Smooth muscle cell (in vitro differentiated cells): ENCODE results near the gene CHST15. TPM values are rescaled to one million over a fixed set of nuclear protein-coding genes. Genes with fewer than 3 reads are reported as not detected.

ENCODE experiments used
- DNase-seq: peaks from one replicate; lab custom pipeline; 2025; ENCODE audit not compliant: unreplicated experiment; lab: John Stamatoyannopoulos, UW
- H2AFZ ChIP-seq: fragments of 200-600 bp; sonication (generic); 2 replicates; pipeline ENCODE4 v1.6.0; 2016; ENCODE audit warnings: antibody characterized with exemption, low read depth, mild to moderate bottlenecking
- H3F3A ChIP-seq: fragments of 200-600 bp; sonication (generic); 2 replicates; pipeline ENCODE4 v1.6.0; 2017; ENCODE audit warnings: antibody characterized with exemption, low read depth
- H3K27ac ChIP-seq: fragments of 200-600 bp; sonication (generic); 2 replicates; pipeline ENCODE4 v1.5.1; 2016; ENCODE audit warnings: low read depth, mild to moderate bottlenecking
- H3K27me3 ChIP-seq: fragments of 200-600 bp; sonication (generic); 2 replicates; pipeline ENCODE4 v1.6.1; 2016; ENCODE audit warnings: low read depth, mild to moderate bottlenecking
- H3K36me3 ChIP-seq: fragments of 200-600 bp; sonication (generic); 2 replicates; pipeline ENCODE4 v1.5.1; 2016; ENCODE audit warnings: low read depth
- H3K4me1 ChIP-seq: fragments of 200-600 bp; sonication (generic); 2 replicates; pipeline ENCODE4 v1.5.1; 2016; ENCODE audit warnings: low read depth
- H3K4me2 ChIP-seq: fragments of 200-600 bp; sonication (generic); 2 replicates; pipeline ENCODE4 v1.6.0; 2016; ENCODE audit warnings: mild to moderate bottlenecking
- H3K4me3 ChIP-seq: fragments of 200-600 bp; sonication (generic); 2 replicates; pipeline ENCODE4 v1.5.1; 2016; ENCODE audit warnings: mild to moderate bottlenecking
- H3K79me2 ChIP-seq: fragments of 200-600 bp; sonication (generic); 2 replicates; pipeline ENCODE4 v1.6.0; 2016; ENCODE audit warnings: low read depth, mild to moderate bottlenecking
- H3K9ac ChIP-seq: fragments of 200-600 bp; sonication (generic); 2 replicates; pipeline ENCODE4 v1.6.0; 2016; ENCODE audit warnings: low read depth
- H3K9me3 ChIP-seq: fragments of 200-600 bp; sonication (generic); replicated peaks from 2 replicates; pipeline ENCODE4 v1.5.1; 2016; ENCODE audit warnings: low read depth
- H4K20me1 ChIP-seq: fragments of 200-600 bp; sonication (generic); 2 replicates; pipeline ENCODE4 v1.6.0; 2016; ENCODE audit warnings: low read depth
- WGBS: methylation state at CpG from one replicate; pipeline ENCODE4 v1.1.7; 2016; ENCODE audit warnings: low lambda C conversion rate; 5-methylcytosine and 5-hydroxymethylcytosine counted together
- polyA plus RNA-seq: library from polyadenylated mRNA; unstranded; fragments of >200 nt; fragmentation: Nextera tagmentation; extraction: Ambion mirVana; gene quantifications from 2 replicates; pipeline ENCODE4 v1.2.1, GENCODE V29; 2016
- total RNA-seq: library from RNA; depleted of rRNA; stranded (reverse); fragments of >200 nt; gene quantifications from 2 replicates; pipeline ENCODE4 v1.2.3, GENCODE V29; 2014
- TF ChIP-seq, protein P1 (sequence below): fragments of 200-600 bp; sonication (generic); IDR thresholded peaks from 2 replicates; pipeline ENCODE4 v1.5.1; 2017; ENCODE audit warnings: borderline replicate concordance, mild to moderate bottlenecking, antibody characterized with exemption; ENCODE audit not compliant: insufficient read depth, poor library complexity, severe bottlenecking

Gene CHST15
- total and polyA plus RNA-seq, 2 experiments from 2014 or later, result 14.1 to 20.4 TPM

DNA sequence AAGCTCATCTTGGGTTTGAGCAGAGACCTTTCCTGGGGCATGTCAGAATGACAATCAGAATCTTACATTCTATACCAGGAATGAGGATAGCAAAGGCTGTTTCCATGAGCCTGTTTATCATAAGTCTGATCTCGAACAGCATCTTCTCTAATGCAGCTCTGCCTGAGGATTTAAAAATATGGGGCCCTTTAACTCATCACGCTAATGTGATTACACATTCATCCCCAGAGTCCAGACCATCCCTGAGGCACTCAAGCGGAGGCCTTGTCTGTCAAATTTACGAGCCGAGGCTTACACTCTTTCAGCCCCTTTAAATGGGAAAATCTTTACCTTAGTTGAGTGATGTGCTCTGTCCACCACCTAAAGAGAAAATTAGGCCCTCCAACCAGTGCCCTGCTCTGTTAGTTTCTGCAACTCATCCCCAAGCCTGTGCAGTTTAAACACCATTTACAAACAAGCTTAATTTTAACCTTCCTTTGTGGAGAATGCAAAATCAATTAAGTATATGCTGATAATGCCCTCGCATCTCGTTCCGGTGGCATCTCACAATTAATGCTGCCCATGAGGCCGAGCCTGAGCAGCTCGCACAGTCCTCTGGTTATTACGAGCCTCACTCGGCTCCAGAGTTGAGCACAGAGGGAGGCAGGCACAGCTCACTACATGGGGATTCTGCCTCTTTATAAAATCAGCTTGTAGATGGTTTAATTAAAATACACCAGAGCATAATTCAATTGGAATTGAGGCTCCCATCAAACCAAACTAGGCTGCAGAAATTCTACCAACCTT lies 16.0 kb downstream of the CHST15 start:
- no peak for DNase-seq
- Histone ChIP-seq H3K27ac (no peak overlapping the region), H3K4me1 (peaks cover 27% of the 10 kb centered on the region), H3K4me3 (no peak overlapping the region), H3K9me3 (no peaks in the 10 kb centered on the region), H3K79me2 (peaks cover 28% of the 10 kb centered on the region), H4K20me1 (peaks cover 98% of the 10 kb centered on the region), H3K36me3 (no peaks in the 10 kb centered on the region), H3K27me3 (no peaks in the 10 kb centered on the region), H3K9ac (no peak overlapping the region), H2AFZ (no peak overlapping the region), H3K4me2 (peak overlapping the region; percentile 49), H3F3A (peaks cover 3% of the 10 kb centered on the region)
- TF ChIP-seq, protein P1, sequence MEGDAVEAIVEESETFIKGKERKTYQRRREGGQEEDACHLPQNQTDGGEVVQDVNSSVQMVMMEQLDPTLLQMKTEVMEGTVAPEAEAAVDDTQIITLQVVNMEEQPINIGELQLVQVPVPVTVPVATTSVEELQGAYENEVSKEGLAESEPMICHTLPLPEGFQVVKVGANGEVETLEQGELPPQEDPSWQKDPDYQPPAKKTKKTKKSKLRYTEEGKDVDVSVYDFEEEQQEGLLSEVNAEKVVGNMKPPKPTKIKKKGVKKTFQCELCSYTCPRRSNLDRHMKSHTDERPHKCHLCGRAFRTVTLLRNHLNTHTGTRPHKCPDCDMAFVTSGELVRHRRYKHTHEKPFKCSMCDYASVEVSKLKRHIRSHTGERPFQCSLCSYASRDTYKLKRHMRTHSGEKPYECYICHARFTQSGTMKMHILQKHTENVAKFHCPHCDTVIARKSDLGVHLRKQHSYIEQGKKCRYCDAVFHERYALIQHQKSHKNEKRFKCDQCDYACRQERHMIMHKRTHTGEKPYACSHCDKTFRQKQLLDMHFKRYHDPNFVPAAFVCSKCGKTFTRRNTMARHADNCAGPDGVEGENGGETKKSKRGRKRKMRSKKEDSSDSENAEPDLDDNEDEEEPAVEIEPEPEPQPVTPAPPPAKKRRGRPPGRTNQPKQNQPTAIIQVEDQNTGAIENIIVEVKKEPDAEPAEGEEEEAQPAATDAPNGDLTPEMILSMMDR, result no peak
- 42% methylated on average over 12 of the region's 12 CpGs for WGBS

DNA sequence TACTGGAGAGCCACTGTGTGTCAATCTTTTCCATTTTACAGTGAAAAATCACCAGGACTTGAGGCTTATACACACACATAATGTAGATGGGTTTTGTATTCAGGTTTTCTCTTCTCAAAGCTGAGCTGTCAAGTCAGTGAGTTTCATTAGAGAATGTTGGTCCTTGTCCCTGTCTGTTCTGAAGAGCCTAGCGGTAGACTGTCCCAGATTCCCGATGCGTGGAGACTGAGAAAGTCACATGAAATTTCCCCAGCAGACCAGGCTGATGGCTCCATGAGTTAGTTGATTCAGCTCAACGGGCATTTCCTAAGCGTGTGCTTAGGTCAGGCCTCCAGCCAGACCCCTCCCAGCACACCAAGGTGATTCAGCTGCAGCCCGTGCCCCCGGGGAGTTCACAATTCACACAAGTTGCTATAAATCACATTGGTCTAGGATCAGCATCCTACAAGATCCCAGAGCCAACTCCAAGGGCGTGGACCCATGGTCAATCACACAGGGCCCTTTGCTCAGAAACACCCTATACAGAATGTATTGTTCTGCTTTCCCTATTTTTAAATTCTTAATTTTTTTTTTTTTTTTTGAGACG lies 17.2 kb downstream of the CHST15 start:
- H3F3A ChIP-seq, result peaks cover 3% of the 10 kb centered on the region
- H3K4me3 ChIP-seq, result no peak overlapping the region
- WGBS, result 75% methylated on average over 9 of the region's 9 CpGs
- no peak for DNase-seq
- no peaks in the 10 kb centered on the region for H3K36me3 ChIP-seq
- TF ChIP-seq, protein P1, result no peak
- no peak overlapping the region for H2AFZ ChIP-seq
- H3K79me2 ChIP-seq, result peaks cover 25% of the 10 kb centered on the region
- H3K27ac ChIP-seq, result no peak overlapping the region
- peaks cover 27% of the 10 kb centered on the region for H3K4me1 ChIP-seq
- peaks cover 98% of the 10 kb centered on the region for H4K20me1 ChIP-seq
- no peaks in the 10 kb centered on the region for H3K27me3 ChIP-seq
- no peak overlapping the region for H3K9ac ChIP-seq
- H3K9me3 ChIP-seq, result no peaks in the 10 kb centered on the region
- H3K4me2 ChIP-seq, result no peak overlapping the region

DNA sequence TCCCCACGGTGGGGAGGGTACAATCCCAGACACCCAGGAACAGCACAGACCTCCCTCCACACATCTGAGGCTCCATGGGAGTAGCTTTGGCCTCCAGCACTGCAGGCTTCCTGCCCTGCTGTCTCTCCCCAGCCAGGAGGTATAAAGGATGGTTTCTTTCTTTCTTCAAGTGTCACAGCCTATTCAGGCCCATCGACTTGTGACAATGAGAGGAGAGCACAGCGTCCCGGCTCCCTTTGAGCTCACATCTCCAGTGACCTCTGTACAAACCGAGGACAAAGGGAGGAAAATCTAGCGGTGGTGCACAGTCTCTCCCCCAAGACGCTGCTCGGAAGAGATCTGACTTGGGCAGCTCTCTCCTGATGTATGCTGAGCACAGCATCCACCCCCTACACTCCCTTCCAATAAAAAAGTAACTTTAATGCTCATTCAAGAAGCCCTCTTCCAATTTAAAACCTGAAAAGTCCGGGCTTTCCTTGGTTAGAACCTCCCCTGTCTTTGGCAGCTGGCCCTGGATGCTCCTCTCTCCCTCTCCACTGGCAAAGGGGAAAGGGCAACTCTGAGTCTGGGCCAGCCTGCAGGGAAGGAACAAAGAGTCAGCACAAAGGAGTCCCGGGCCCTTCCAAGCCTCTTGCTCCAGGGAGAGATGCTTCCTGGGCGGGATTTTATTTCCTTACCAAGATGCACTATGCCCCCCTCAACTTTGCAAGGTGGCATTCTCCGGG lies 18.0 kb downstream of the CHST15 start:
- Histone ChIP-seq H2AFZ (no peak overlapping the region), H3K9me3 (no peaks in the 10 kb centered on the region), H3K36me3 (no peaks in the 10 kb centered on the region), H3K4me3 (no peak overlapping the region), H3K4me1 (peaks cover 27% of the 10 kb centered on the region), H3F3A (peaks cover 3% of the 10 kb centered on the region), H3K27me3 (no peaks in the 10 kb centered on the region), H3K9ac (no peak overlapping the region), H3K27ac (no peak overlapping the region), H4K20me1 (peaks cover 98% of the 10 kb centered on the region), H3K4me2 (no peak overlapping the region), H3K79me2 (peaks cover 20% of the 10 kb centered on the region)
- no peak for DNase-seq
- WGBS, result 82% methylated on average over 12 of the region's 12 CpGs
- TF ChIP-seq, protein P1, result no peak
